ENCODE data around the gene M1AP. TPM values are rescaled to one million over a fixed set of nuclear protein-coding genes. Genes with fewer than 3 reads are reported as not detected.

Gene M1AP
- total RNA-seq, 1 experiment from 2014 or later, result 7.6 TPM

GRCh38 chr2:74606927-74607326 is 41.2 kb downstream of the M1AP start:
- Histone ChIP-seq H3K14ac (ENCODE audit: insufficient read depth, low read length) (no peak overlapping the region), H3K18ac (ENCODE audit: insufficient read length, low read depth, low read length) (no peak overlapping the region), H4K20me1 (ENCODE audit: control insufficient read depth, insufficient read depth, insufficient read length) (no peaks in the 10 kb centered on the region), H2AFZ (ENCODE audit: low read length) (no peak overlapping the region), H3K27ac (ENCODE audit: insufficient read length, low read depth, low read length) (no peak overlapping the region), H3K23ac (ENCODE audit: insufficient read length, low read depth, low read length) (no peak overlapping the region), H3K79me1 (ENCODE audit: insufficient read depth, low read depth, low read length, poor library complexity, severe bottlenecking) (no peaks in the 10 kb centered on the region), H4K8ac (replicated peaks; ENCODE audit: insufficient read length, low read depth, low read length) (no peak overlapping the region), H3K4me2 (ENCODE audit: insufficient read depth, insufficient read length, low read length) (no peak overlapping the region), H2BK20ac (ENCODE audit: low read depth, low read length, poor library complexity, severe bottlenecking) (no peak overlapping the region), H2BK5ac (ENCODE audit: insufficient read length, low read length) (no peak overlapping the region), H3K9me3 (ENCODE audit: control insufficient read depth, low read depth, low read length) (no peaks in the 10 kb centered on the region), H2AK5ac (ENCODE audit: insufficient read length, low read length) (no peak overlapping the region), H3K27me3 (ENCODE audit: insufficient read depth, low read length) (no peaks in the 10 kb centered on the region), H2BK120ac (ENCODE audit: low read depth, low read length, poor library complexity, severe bottlenecking) (no peak overlapping the region), H4K5ac (ENCODE audit: insufficient read length, low read depth, low read length) (no peak overlapping the region), H3K4ac (ENCODE audit: low read depth, low read length) (no peak overlapping the region), H3K9ac (ENCODE audit: extremely low read depth, insufficient read length, low read length) (no peak overlapping the region), H3K79me2 (ENCODE audit: insufficient read depth, low read length) (no peaks in the 10 kb centered on the region), H2BK12ac (ENCODE audit: insufficient read length, low read depth, low read length) (no peak overlapping the region), H3K56ac (ENCODE audit: insufficient read length, low read depth, low read length) (no peak overlapping the region), H3K23me2 (ENCODE audit: insufficient read length, low read depth, low read length, poor library complexity, severe bottlenecking) (no peaks in the 10 kb centered on the region), H3K4me1 (ENCODE audit: insufficient read depth, low read length) (no peaks in the 10 kb centered on the region), H4K91ac (ENCODE audit: insufficient read length, low read depth, low read length) (no peak overlapping the region), H2BK15ac (ENCODE audit: low read depth, low read length) (no peak overlapping the region), H3T11ph (ENCODE audit: low read length) (no peak overlapping the region)
- no peak overlapping the region for H3K4me3 Mint-ChIP-seq
- TF ChIP-seq, protein P1, sequence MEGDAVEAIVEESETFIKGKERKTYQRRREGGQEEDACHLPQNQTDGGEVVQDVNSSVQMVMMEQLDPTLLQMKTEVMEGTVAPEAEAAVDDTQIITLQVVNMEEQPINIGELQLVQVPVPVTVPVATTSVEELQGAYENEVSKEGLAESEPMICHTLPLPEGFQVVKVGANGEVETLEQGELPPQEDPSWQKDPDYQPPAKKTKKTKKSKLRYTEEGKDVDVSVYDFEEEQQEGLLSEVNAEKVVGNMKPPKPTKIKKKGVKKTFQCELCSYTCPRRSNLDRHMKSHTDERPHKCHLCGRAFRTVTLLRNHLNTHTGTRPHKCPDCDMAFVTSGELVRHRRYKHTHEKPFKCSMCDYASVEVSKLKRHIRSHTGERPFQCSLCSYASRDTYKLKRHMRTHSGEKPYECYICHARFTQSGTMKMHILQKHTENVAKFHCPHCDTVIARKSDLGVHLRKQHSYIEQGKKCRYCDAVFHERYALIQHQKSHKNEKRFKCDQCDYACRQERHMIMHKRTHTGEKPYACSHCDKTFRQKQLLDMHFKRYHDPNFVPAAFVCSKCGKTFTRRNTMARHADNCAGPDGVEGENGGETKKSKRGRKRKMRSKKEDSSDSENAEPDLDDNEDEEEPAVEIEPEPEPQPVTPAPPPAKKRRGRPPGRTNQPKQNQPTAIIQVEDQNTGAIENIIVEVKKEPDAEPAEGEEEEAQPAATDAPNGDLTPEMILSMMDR (conservative IDR thresholded peaks at IDR 0.05), result no peak
- no peak for DNase-seq
- no peaks in the 10 kb centered on the region for H3K4me1 Mint-ChIP-seq
- peaks cover 8% of the 10 kb centered on the region for H3K27me3 Mint-ChIP-seq (ENCODE audit: low read depth)
- H3K9me3 Mint-ChIP-seq, result peaks cover 5 to 8% of the 10 kb centered on the region in 2 experiments; a peak in 1 of 5 replicates
- peaks cover 0 to 2% (median 0%) of the 10 kb centered on the region in 3 experiments; a peak in 4 of 7 replicates for H3K36me3 Mint-ChIP-seq (ENCODE audit: insufficient read depth in 1 of 3, low read depth in 3 of 3)
- no CpG with 5 or more reads among the region's 5 CpGs for WGBS (ENCODE audit: extremely low coverage, insufficient read length, low lambda C conversion rate)
- H3K27ac Mint-ChIP-seq, result no peak overlapping the region
